Immature natural killer cell (primary cell): ENCODE measurements around the gene MYRIP. TPM values are rescaled to one million over a fixed set of nuclear protein-coding genes. Genes with fewer than 3 reads are reported as not detected.
"Not testable (repeated sequence)": the region's sequence is repeated elsewhere in the genome, so short reads cannot be mapped to it uniquely, and the experiment has no call there.

Experiments
- DNase-seq, 3 donors: peaks; one replicate each; pipeline ENCODE4 v3.0.0; 2022; ENCODE audit warnings: mixed read lengths in 1 of 3
- H3K27ac Mint-ChIP-seq, 6 donors: one replicate each; pipeline ENCODE4 v1.8.0; 2020; ENCODE audit warnings: mixed read lengths in 6 of 6, mild to moderate bottlenecking in 5 of 6, inconsistent platforms in 4 of 6, moderate library complexity in 3 of 6
- H3K27me3 Mint-ChIP-seq, 3 donors: one replicate each; pipeline ENCODE4 v1.8.0; 2020 to 2021; ENCODE audit warnings: low read depth in 3 of 3, mild to moderate bottlenecking in 3 of 3, mixed read lengths in 3 of 3, moderate library complexity in 3 of 3, inconsistent platforms in 1 of 3
- H3K36me3 Mint-ChIP-seq, 3 donors: one replicate each; pipeline ENCODE4 v1.8.0; 2020; ENCODE audit warnings: mixed read lengths in 3 of 3, inconsistent platforms in 2 of 3, mild to moderate bottlenecking in 2 of 3
- H3K4me1 Mint-ChIP-seq, 2 donors: one replicate each; pipeline ENCODE4 v1.8.0; 2020; ENCODE audit warnings: inconsistent platforms in 2 of 2, mild to moderate bottlenecking in 2 of 2, mixed read lengths in 2 of 2, moderate library complexity in 1 of 2
- H3K4me3 Mint-ChIP-seq, 5 donors: one replicate each; pipeline ENCODE4 v1.8.0; 2020; ENCODE audit warnings: mild to moderate bottlenecking in 5 of 5, mixed read lengths in 5 of 5, inconsistent platforms in 3 of 5, moderate library complexity in 3 of 5
- H3K9me3 Mint-ChIP-seq, 6 donors: one replicate each; pipeline ENCODE4 v1.8.0; 2020; ENCODE audit warnings: mild to moderate bottlenecking in 6 of 6, mixed read lengths in 6 of 6, inconsistent platforms in 4 of 6, moderate library complexity in 3 of 6
- polyA plus RNA-seq, 3 donors: library from polyadenylated mRNA; unstranded; fragments of 300-500 nt; fragmentation: Illumina TruSeq; gene quantifications; one replicate each; pipeline ENCODE4 v1.2.3, GENCODE V29; 2021

MYRIP gene
- polyA plus RNA-seq, 3 donors from 2014 or later = 0.06 TPM; not detected in 2

DNA sequence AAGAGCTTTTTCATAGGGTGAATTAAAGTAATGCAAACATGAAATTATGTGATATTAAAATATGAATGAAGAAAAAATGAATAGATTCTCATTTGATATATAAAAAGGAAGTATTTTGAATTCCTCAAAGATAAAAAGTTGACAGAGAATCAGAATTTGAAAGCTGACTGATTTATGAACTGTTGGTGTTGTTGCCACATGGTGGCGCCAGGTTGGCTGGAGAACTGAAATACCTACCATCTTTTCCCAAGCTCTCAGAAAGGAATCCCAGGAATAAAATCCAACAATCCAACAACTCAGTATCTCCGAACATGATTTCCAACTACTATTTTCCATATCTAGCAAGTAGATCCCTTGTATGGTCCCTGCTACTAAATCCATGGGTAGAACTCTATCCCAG lies 3.1 kb downstream of the MYRIP start:
- Mint-ChIP-seq H3K4me3 (no peak overlapping the region), H3K4me1 (peaks cover 16 to 22% of the 10 kb centered on the region in 2 donors), H3K9me3 (peaks cover 0 to 11% (median 5%) of the 10 kb centered on the region in 6 donors), H3K36me3 (peaks cover 0 to 3% (median 0%) of the 10 kb centered on the region in 3 donors), H3K27ac (no peak overlapping the region), H3K27me3 (peaks cover 18 to 26% (median 21%) of the 10 kb centered on the region in 3 donors)
- no peak for DNase-seq

DNA sequence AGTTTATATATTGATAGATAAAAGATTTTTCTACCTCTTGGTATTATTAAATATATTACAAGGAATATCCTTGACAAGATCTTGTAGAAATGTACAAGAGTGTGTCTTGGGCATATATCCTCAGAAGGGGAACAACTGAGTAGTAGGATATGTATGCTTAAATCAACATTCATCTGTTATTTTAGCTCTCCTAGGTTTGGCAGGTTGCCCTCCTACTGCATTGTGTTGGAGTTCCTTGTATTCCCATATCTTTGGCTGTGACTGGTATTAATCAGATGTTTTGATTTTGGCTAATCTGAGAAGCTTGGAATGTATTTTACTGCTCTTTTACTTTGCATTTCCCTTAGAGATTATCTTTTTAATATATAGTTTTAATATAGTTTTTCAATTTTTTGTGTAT lies 4.6 kb downstream of the MYRIP start:
- no peak overlapping the region for H3K4me3 Mint-ChIP-seq
- peaks cover 0 to 7% (median 4%) of the 10 kb centered on the region in 6 donors for H3K9me3 Mint-ChIP-seq
- H3K4me1 Mint-ChIP-seq = peaks cover 12 to 13% of the 10 kb centered on the region in 2 donors
- peaks cover 10 to 18% (median 15%) of the 10 kb centered on the region in 3 donors for H3K27me3 Mint-ChIP-seq
- DNase-seq = no peak
- no peaks in the 10 kb centered on the region for H3K36me3 Mint-ChIP-seq
- no peak overlapping the region for H3K27ac Mint-ChIP-seq

DNA sequence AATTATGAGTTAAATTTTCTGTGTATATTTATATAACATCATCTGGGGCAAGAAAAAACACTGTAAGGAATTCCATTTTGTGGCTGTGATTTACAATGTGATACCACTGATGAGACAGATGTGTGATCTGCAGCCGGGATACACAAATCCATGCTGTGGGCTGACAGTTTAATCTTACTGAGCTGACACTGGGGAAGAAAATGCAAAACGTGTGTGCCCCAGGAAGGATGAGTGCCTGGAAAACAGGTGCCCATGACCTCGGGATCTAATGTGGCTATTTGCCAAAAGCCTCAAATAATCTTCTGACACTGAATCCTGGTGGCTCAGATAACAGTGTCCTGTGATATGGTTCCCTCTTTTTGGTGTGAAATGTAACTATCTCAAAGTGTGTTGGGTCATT lies 10.5 kb downstream of the MYRIP start:
- no peaks in the 10 kb centered on the region for H3K36me3 Mint-ChIP-seq
- H3K27me3 Mint-ChIP-seq = peaks cover 2 to 7% (median 6%) of the 10 kb centered on the region in 3 donors
- no peak overlapping the region for H3K27ac Mint-ChIP-seq
- H3K4me1 Mint-ChIP-seq = no peaks in the 10 kb centered on the region
- H3K9me3 Mint-ChIP-seq = peaks cover 0 to 3% (median 0%) of the 10 kb centered on the region in 6 donors
- DNase-seq = no peak
- no peak overlapping the region for H3K4me3 Mint-ChIP-seq

DNA sequence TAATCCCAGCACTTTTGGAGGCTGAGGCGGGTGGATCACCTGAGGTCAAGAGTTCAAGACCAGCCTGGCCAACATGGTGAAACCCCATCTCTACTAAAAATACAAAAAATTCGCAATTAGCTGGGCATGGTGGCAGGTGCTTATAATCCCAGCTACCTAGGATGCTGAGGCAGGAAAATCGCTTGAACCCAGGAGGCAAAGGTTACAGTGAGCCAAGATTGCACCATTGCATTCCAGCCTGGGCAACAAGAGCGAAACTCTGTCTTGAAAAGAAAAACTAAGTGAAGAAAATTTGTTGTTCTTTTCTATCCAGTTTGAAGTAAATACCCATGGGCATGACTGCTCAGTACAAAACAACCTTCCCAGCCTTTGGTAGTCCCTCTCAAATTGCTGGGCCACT lies 24.4 kb downstream of the MYRIP start:
- not testable (repeated sequence) for H3K36me3 Mint-ChIP-seq, H3K4me1 Mint-ChIP-seq, H3K27ac Mint-ChIP-seq, H3K4me3 Mint-ChIP-seq, DNase-seq, H3K9me3 Mint-ChIP-seq
- H3K27me3 Mint-ChIP-seq = peaks cover 2 to 11% (median 5%) of the 10 kb centered on the region in 3 donors

DNA sequence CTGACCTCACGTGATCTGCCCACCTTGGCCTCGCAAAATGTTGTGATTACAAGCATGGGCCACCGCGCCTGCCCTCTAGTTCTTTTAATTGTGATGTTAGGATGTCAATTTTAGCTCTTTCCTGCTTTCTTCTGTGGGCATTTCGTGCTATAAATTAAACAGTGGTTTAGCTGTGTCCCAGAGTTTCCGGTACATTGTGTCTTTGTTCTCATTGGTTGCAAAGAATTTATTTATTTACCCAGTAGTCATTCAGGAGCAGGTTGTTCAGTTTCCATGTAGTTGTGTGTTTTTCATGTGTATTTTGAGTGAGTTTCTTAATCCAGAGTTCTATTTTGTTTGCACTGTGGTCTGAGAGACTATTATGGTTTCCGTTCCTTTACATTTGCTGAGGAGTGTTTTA lies 30.1 kb downstream of the MYRIP start:
- H3K36me3 Mint-ChIP-seq = no peaks in the 10 kb centered on the region
- H3K4me3 Mint-ChIP-seq = no peak overlapping the region
- H3K9me3 Mint-ChIP-seq = peaks cover 0 to 13% (median under 1%) of the 10 kb centered on the region in 6 donors
- peaks cover 0 to 7% (median 0%) of the 10 kb centered on the region in 3 donors for H3K27me3 Mint-ChIP-seq
- no peak for DNase-seq
- no peak overlapping the region for H3K27ac Mint-ChIP-seq
- H3K4me1 Mint-ChIP-seq = no peaks in the 10 kb centered on the region

DNA sequence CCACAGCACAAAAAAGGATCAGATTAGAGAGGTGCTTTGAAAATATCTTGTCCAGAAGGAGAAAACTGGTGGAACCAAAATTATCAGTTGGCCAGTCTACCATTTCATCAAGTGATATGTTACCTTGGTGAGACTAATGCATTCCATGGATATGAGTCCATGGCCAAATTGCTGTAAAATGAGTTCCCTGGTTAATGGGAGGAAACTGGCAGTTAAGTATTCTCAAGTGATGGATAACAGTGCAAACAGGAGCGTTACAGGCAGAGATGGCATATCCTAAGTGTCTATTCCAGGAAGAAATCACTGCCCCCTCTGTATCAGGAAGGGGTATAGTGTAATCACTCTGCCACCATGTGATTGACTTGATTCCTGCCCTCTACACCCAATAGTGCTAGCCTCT lies 34.0 kb downstream of the MYRIP start:
- Mint-ChIP-seq H3K27me3 (peaks cover 1 to 4% (median 3%) of the 10 kb centered on the region in 3 donors), H3K36me3 (no peaks in the 10 kb centered on the region), H3K27ac (no peak overlapping the region)

DNA sequence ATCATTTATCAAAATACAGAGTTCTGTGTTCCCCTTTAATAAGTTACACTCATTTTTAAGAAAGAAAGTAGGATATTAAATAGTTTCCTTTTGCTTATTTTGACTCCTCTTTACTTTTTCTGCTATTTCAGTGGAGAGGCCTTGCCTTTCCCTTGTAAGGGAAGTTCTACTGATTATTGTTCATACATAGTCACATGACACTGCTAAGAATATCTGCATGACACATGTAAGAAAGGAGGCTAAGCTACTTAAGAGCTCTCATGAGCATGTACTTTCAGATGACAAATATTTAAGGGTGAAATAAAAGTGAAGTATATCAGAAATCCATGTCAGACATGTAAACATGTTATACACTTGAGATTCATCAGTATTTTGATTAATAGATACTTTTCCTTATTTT lies 39.0 kb downstream of the MYRIP start:
- Mint-ChIP-seq H3K27ac (no peak overlapping the region), H3K36me3 (no peaks in the 10 kb centered on the region), H3K4me3 (no peak overlapping the region), H3K27me3 (peaks cover 1 to 9% (median 4%) of the 10 kb centered on the region in 3 donors), H3K4me1 (no peaks in the 10 kb centered on the region), H3K9me3 (no peaks in the 10 kb centered on the region)
- no peak for DNase-seq

More for the DNA sequence above, 34.0 kb downstream of the MYRIP start:
- H3K9me3 Mint-ChIP-seq = peaks cover 0 to 10% (median 0%) of the 10 kb centered on the region in 6 donors
- H3K4me1 Mint-ChIP-seq = no peaks in the 10 kb centered on the region
- no peak overlapping the region for H3K4me3 Mint-ChIP-seq
- no peak for DNase-seq

DNA sequence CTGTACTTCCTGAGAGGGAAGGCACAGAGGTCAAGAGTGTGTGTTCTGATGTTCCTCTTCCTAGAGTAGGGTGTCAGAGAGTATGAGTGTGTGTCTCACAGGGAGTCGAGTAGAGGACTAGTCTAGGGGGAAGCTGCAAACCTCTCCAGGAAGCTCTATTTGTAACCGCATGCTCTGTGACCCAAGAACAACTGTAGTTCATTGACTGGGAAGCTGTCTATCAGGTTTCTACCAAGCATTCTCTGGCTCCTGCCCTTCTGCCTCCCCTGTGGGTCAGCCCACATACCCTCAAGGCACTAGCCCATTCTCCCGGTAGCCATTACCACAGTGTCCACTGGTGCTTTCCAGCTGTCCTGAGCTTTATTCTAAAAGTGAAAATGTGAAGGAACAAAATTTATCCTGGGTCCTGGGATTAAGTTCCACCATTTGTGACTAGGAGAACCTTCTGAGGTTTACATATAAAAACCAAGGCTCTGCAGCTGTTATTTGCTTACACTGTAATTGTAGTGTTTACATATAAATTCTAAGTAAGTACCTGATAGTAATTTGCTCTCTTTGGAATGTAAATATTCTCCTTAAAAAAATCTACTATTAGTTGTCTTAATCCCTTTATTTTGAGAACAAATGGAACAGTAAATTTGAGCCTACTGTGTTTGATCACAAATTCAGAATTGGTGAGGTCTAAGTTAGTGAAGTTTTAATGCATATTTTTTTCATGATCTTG lies 40.7 kb downstream of the MYRIP start:
- peaks cover 1 to 9% (median 4%) of the 10 kb centered on the region in 3 donors for H3K27me3 Mint-ChIP-seq
- H3K27ac Mint-ChIP-seq = no peak overlapping the region
- DNase-seq = no peak
- no peak overlapping the region for H3K4me3 Mint-ChIP-seq
- no peaks in the 10 kb centered on the region for H3K36me3 Mint-ChIP-seq
- peaks cover 0 to 16% (median 1%) of the 10 kb centered on the region in 6 donors for H3K9me3 Mint-ChIP-seq
- H3K4me1 Mint-ChIP-seq = no peaks in the 10 kb centered on the region

DNA sequence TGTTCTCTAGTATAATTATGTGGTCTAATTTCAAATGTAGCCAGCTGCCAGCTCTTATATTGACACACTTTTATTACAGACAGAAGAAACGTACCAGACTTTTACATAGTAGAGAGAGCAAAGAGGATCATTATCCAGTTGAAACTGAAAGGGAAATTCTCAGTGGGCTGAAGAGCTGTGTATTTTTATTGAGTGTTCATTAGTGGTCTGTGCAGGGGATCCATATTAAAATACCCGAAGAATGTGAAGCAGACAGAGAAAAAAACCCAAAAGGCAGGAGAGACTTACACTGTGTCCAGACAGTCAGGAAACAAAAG lies 41.3 kb downstream of the MYRIP start:
- Mint-ChIP-seq H3K27me3 (peaks cover 1 to 9% (median 7%) of the 10 kb centered on the region in 3 donors), H3K9me3 (peaks cover 0 to 18% (median 2%) of the 10 kb centered on the region in 6 donors), H3K36me3 (no peaks in the 10 kb centered on the region), H3K4me3 (no peak overlapping the region), H3K27ac (no peak overlapping the region), H3K4me1 (no peaks in the 10 kb centered on the region)
- DNase-seq = no peak

DNA sequence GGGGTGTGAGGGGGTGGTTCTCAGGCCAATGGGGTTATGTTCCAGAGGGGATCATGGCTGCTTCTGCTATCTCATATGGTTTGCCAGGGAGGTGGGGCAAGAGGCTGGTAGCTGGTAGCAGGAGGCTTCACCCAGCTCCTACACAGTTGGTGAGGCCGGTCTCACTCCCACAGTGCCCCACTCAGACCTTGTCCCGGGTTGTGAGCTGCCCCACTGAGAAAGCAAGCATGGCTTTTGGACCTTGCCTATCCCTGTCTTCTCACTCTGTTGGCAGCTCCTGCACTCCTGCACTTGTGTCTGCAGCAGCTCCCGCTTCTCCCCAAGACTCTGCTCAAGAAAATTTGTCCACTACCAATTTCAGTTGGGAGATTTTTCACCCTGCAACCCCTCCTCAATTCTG lies 46.1 kb downstream of the MYRIP start:
- no peak for DNase-seq
- H3K4me1 Mint-ChIP-seq = no peaks in the 10 kb centered on the region
- peaks cover 0 to 9% (median 6%) of the 10 kb centered on the region in 3 donors for H3K27me3 Mint-ChIP-seq
- H3K36me3 Mint-ChIP-seq = no peaks in the 10 kb centered on the region
- H3K4me3 Mint-ChIP-seq = no peak overlapping the region
- peaks cover 3 to 51% (median 13%) of the 10 kb centered on the region in 6 donors for H3K9me3 Mint-ChIP-seq
- no peak overlapping the region for H3K27ac Mint-ChIP-seq

DNA sequence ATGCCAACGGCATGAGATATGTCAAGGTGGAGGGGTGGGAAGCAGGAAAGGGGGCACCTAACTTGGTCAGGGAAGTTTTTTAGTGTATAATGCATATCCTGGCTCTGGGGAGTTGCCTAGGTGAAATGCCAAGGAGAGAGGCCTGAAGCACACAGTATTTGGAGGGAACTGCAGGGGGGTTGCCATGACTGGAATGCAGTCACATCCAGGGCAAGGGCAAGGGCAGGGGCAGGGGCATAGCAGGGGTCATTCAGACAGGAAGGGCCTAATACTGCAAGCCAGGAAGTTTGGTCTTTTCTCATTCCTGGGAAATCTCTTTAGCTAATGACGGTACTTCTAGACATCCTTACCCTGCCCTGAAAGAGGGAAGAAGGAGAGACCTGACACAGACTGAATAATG lies 60.5 kb downstream of the MYRIP start:
- DNase-seq = no peak
- Mint-ChIP-seq H3K4me3 (no peak overlapping the region), H3K36me3 (no peaks in the 10 kb centered on the region), H3K9me3 (peaks cover 0 to 3% (median 0%) of the 10 kb centered on the region in 6 donors), H3K27ac (no peak overlapping the region), H3K27me3 (no peaks in the 10 kb centered on the region), H3K4me1 (no peaks in the 10 kb centered on the region)

DNA sequence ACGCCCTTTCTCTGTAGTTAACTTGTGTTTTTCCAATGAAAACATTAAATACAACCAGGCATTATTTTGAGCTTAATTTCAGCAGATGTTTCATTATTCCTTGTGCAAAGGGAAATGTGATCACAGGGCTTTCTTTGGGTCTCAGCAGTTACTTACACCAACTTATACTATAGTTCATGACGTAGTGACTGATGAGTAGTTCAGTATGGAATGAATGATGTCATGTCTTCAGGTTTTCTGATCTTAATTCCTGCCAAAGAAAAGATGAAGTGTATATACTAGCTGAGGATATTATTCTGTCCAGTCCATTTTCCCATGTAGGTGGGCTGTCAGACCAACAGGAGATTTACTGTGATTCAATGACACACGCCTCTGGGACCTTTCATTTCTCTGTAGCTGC lies 61.3 kb downstream of the MYRIP start:
- Mint-ChIP-seq H3K27me3 (no peaks in the 10 kb centered on the region), H3K4me1 (no peaks in the 10 kb centered on the region), H3K36me3 (no peaks in the 10 kb centered on the region), H3K27ac (no peak overlapping the region), H3K4me3 (no peak overlapping the region), H3K9me3 (peaks cover 0 to 2% (median 0%) of the 10 kb centered on the region in 6 donors)
- DNase-seq = no peak

DNA sequence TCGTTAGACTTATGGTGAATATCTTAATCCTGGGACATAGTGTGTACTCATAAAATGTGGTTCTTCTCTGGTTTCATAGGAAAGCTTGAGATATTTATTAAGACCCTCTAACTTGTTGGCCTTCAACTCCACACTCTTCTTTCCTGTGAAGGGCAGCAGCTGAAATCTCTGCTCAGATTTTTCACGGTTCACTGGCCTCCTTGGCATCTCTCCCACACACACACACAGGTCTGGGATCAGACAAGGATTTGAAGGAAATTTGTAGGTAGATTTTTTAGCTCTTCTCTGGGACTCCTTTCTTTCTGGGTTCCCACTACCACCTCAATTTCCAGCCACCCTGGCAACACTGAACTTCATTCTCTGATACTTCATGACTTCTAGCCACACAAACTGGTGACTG lies 70.2 kb downstream of the MYRIP start:
- Mint-ChIP-seq H3K9me3 (peaks cover 0 to 15% (median 8%) of the 10 kb centered on the region in 6 donors), H3K27ac (no peak overlapping the region), H3K27me3 (no peaks in the 10 kb centered on the region), H3K4me1 (no peaks in the 10 kb centered on the region), H3K4me3 (no peak overlapping the region), H3K36me3 (no peaks in the 10 kb centered on the region)
- no peak for DNase-seq

DNA sequence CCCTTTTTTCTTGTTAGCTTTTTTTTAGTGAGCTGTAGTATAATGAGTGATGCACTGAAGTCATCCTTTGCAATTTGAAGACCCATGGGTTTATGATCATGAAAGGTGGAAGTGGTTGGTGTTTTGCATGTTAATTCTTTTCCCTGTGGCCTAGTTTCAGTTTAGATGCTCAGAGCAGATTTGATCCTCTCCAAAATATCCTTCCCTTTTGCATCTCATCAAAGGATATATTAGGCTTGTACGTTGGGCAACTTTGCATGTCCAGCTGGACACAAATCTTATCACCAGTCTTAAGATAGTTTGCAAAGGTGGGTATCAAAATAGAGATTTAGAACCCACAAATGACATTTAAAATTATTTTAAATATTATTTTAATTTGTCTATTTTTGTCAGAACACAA lies 72.7 kb downstream of the MYRIP start:
- Mint-ChIP-seq H3K9me3 (peaks cover 0 to 16% (median 7%) of the 10 kb centered on the region in 6 donors), H3K27ac (no peak overlapping the region), H3K27me3 (no peaks in the 10 kb centered on the region), H3K4me3 (no peak overlapping the region), H3K36me3 (no peaks in the 10 kb centered on the region), H3K4me1 (no peaks in the 10 kb centered on the region)
- DNase-seq = no peak

DNA sequence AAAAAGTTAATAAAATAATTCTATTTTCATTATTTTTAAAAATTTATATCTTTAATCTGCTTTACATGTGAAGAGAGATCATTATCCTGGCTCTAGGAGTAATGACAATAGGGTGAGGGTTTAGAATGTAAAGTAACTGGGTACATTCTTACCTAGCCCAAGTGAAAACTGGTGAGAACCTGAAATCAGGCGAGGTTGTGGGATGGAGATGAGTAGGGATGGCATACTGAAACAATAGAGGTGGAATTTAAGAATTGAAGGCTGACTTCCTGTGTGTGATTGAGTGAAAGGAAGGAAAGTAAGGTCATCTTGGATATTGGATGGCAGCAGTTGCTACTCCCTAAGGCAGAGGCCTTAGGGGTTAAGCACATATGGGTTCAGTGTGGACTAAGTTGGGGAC lies 82.7 kb downstream of the MYRIP start:
- no peak for DNase-seq
- Mint-ChIP-seq H3K36me3 (no peaks in the 10 kb centered on the region), H3K27me3 (peaks cover 0 to 2% (median 0%) of the 10 kb centered on the region in 3 donors), H3K4me1 (no peaks in the 10 kb centered on the region), H3K27ac (no peak overlapping the region), H3K4me3 (no peak overlapping the region), H3K9me3 (peaks cover 0 to 6% (median 1%) of the 10 kb centered on the region in 6 donors)
